Measurements from ENCODE around the gene CPNE7. TPM values are rescaled to one million over a fixed set of nuclear protein-coding genes. Genes with fewer than 3 reads are reported as not detected.

CPNE7 gene
- total and polyA plus RNA-seq, 9 donors = 0.36 to 4.0 (median 0.92) TPM; not detected in 2

- Histone ChIP-seq H3K9me3 (no peaks in the 10 kb centered on the region), H3K36me3 (no peaks in the 10 kb centered on the region), H3K4me1 (ENCODE audit: insufficient read depth) (peaks cover 2% of the 10 kb centered on the region), H3K4me3 (no peak overlapping the region), H3K27me3 (no peaks in the 10 kb centered on the region), H3K27ac (no peak overlapping the region)
- intact Hi-C loops (cut with DNase I) = no loop called here
- TF ChIP-seq POLR2A (IDR thresholded peaks at IDR 0.05) (no peak), EP300 (IDR thresholded peaks at IDR 0.05) (no peak), CTCF (IDR thresholded peaks at IDR 0.05) (no peak)
- WGBS, 3 donors = 65 to 70% (median 67%) methylated on average over 24 to 31 of the region's 31 CpGs
- no peak for DNase-seq
These were observed 1.5 kb upstream of the CPNE7 start for GRCh38 chr16:89573826-89574680.

- Histone ChIP-seq H3K9me3 (no peaks in the 10 kb centered on the region), H3K27me3 (no peaks in the 10 kb centered on the region), H3K4me3 (no peak overlapping the region), H3K36me3 (no peaks in the 10 kb centered on the region), H3K4me1 (ENCODE audit: insufficient read depth) (peaks cover 2% of the 10 kb centered on the region), H3K27ac (no peak overlapping the region)
- TF ChIP-seq CTCF (IDR thresholded peaks at IDR 0.05) = peak in 1 of 3 donors; percentile 14
- TF ChIP-seq EP300 (IDR thresholded peaks at IDR 0.05) = no peak
- 2 to 4% (median 3%) methylated on average over 36 to 55 of the region's 55 CpGs for WGBS, 3 donors
- intact Hi-C loops (cut with DNase I) = no loop called here
- peak in 1 of 5 donors; percentile 56 for DNase-seq
These were observed 794 bp upstream of the CPNE7 start for GRCh38 chr16:89574681-89575246.

GRCh38 chr16:89576153-89577054 lies 846 bp downstream of the CPNE7 start:
- no peaks in the 10 kb centered on the region for H3K36me3 ChIP-seq
- 10 to 26% (median 18%) methylated on average over 55 to 89 of the region's 89 CpGs for WGBS, 3 donors
- H3K27me3 ChIP-seq = no peaks in the 10 kb centered on the region
- no peaks in the 10 kb centered on the region for H3K9me3 ChIP-seq
- intact Hi-C loops (cut with DNase I) = no loop called here
- no peak overlapping the region for H3K4me3 ChIP-seq
- DNase-seq = no peak
- TF ChIP-seq CTCF (IDR thresholded peaks at IDR 0.05) (no peak), POLR2A (IDR thresholded peaks at IDR 0.05) (no peak), EP300 (IDR thresholded peaks at IDR 0.05) (no peak)
- peaks cover 2% of the 10 kb centered on the region for H3K4me1 ChIP-seq (ENCODE audit: insufficient read depth)
- no peak overlapping the region for H3K27ac ChIP-seq

GRCh38 chr16:89577055-89577759 lies 1.6 kb downstream of the CPNE7 start:
- Histone ChIP-seq H3K27ac (no peak overlapping the region), H3K4me1 (ENCODE audit: insufficient read depth) (peaks cover 2% of the 10 kb centered on the region), H3K4me3 (no peak overlapping the region), H3K36me3 (no peaks in the 10 kb centered on the region), H3K9me3 (no peaks in the 10 kb centered on the region), H3K27me3 (no peaks in the 10 kb centered on the region)
- intact Hi-C loops (cut with DNase I) = no loop called here
- TF ChIP-seq CTCF (IDR thresholded peaks at IDR 0.05) = no peak
- TF ChIP-seq POLR2A (IDR thresholded peaks at IDR 0.05) = no peak
- TF ChIP-seq EP300 (IDR thresholded peaks at IDR 0.05) = no peak
- WGBS, 3 donors = 81 to 86% (median 84%) methylated on average over 25 of the region's 25 CpGs
- no peak for DNase-seq
